Measurements from ENCODE around the gene NF2. TPM values are rescaled to one million over a fixed set of nuclear protein-coding genes. Genes with fewer than 3 reads are reported as not detected.
"Not testable (repeated sequence)": the region's sequence is repeated elsewhere in the genome, so short reads cannot be mapped to it uniquely, and the experiment has no call there.

Gene NF2
- total RNA-seq, 4 donors from 2014 or later: 30.5 to 82.5 (median 36.6) TPM

- H3K27ac ChIP-seq: no peak overlapping the region
- no peaks in the 10 kb centered on the region for H3K36me3 ChIP-seq
- no peak for DNase-seq
- H3K4me3 ChIP-seq: no peak overlapping the region
- H3K27me3 ChIP-seq: no peaks in the 10 kb centered on the region
- H3K4me1 ChIP-seq: peaks cover 0 to 7% (median 1%) of the 10 kb centered on the region in 4 donors
- H3K9me3 ChIP-seq: no peaks in the 10 kb centered on the region
- TF ChIP-seq CTCF (IDR thresholded peaks at IDR 0.05) (no peak), POLR2A (IDR thresholded peaks at IDR 0.05) (no peak)
Measured at GRCh38 chr22:29578462-29579200, 24.8 kb upstream of the NF2 start.

DNA sequence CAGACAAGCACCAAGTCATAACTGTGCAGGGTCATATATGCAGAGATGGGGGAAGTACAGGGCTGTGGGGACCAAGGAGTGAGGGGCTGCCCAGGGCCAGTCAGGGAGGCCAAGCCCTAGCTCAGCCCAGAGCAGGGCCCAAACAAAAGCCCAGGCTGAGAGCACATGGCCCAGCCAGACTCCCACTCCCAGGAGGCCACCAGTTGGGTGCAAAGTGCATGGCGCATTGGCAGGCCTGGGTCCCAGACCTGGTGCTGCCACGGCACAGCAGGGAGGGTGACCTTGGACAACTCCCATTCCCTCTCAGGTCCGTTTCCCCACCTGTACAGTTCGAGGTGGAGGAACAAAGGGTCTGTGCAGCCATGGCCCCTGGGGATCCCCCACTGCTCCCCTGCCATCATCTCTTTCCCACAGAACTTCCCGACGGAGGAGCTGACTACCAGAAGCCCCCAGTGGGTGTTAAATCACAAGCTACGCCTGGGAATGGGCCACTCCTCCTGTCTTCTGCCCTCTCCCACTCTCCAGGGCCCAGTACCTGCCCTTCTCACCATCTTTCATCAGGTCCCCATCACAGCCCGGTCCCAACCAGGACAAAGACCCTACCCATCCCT is 23.1 kb upstream of the NF2 start:
- Histone ChIP-seq H3K36me3 (no peaks in the 10 kb centered on the region), H3K4me1 (peaks cover 0 to 7% (median 1%) of the 10 kb centered on the region in 4 donors), H3K4me3 (peak overlapping the region; percentile 68 to 78 (median 72)), H3K27me3 (no peaks in the 10 kb centered on the region), H3K27ac (peak overlapping the region; percentile 41 to 84 (median 64)), H3K9me3 (no peaks in the 10 kb centered on the region)
- DNase-seq: peak in 1 of 3 donors; percentile 59
- TF ChIP-seq CTCF (IDR thresholded peaks at IDR 0.05) (no peak), POLR2A (IDR thresholded peaks at IDR 0.05) (no peak)

- peak in 1 of 3 donors; percentile 55 for DNase-seq
- Histone ChIP-seq H3K4me3 (peak overlapping the region in 3 of 4 donors; percentile 68 to 72 (median 71)), H3K9me3 (no peaks in the 10 kb centered on the region), H3K36me3 (no peaks in the 10 kb centered on the region), H3K4me1 (peaks cover 0 to 7% (median 1%) of the 10 kb centered on the region in 4 donors), H3K27me3 (no peaks in the 10 kb centered on the region), H3K27ac (peak overlapping the region in 2 of 4 donors; percentile 1 to 65)
- TF ChIP-seq CTCF (IDR thresholded peaks at IDR 0.05) (no peak), POLR2A (IDR thresholded peaks at IDR 0.05) (no peak)
Measured at GRCh38 chr22:29581799-29582198, 21.6 kb upstream of the NF2 start.

DNA sequence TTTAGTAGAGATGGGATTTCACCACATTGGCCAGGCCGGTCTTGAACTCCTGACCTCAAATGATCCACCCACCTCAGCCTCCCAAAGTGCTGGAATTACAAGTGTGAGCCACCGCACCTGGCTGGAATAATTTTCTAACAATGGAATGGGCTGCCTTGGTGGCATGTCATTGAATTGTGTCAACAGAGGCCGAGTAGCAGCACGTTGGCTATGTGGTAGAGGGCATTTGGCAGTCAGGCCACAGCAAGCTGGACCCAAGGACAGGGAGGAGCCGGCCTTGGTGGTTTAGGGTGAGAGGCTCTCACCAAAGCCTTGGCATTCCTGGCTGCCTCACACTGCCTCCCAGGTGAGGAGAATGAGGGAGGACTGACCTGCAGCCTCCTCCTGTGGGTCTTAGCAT is 18.5 kb upstream of the NF2 start:
- Histone ChIP-seq H3K4me1 (peaks cover 0 to 6% (median 1%) of the 10 kb centered on the region in 4 donors), H3K9me3 (no peaks in the 10 kb centered on the region), H3K27me3 (no peaks in the 10 kb centered on the region), H3K27ac (no peak overlapping the region), H3K4me3 (no peak overlapping the region), H3K36me3 (no peaks in the 10 kb centered on the region)
- TF ChIP-seq CTCF (IDR thresholded peaks at IDR 0.05) (no peak), POLR2A (IDR thresholded peaks at IDR 0.05) (no peak)
- no peak for DNase-seq

GRCh38 chr22:29586193-29586705 is 17.2 kb upstream of the NF2 start:
- H3K36me3 ChIP-seq, H3K27me3 ChIP-seq, H3K27ac ChIP-seq, H3K9me3 ChIP-seq, DNase-seq, H3K4me1 ChIP-seq, H3K4me3 ChIP-seq: not testable (repeated sequence)

Data from Peyer's patch (tissue), 4 donors.